Neural crest cell (in vitro differentiated cells): Measurements from ENCODE around the gene GIGYF2. TPM values are rescaled to one million over a fixed set of nuclear protein-coding genes. Genes with fewer than 3 reads are reported as not detected.

Source experiments
- DNase-seq: peaks from one replicate; pipeline ENCODE4 v3.0.0; 2021; ENCODE audit warnings: low read depth, mixed read lengths, low spot score
- H3K27ac Mint-ChIP-seq: one replicate; pipeline ENCODE4 v1.8.0; 2021; ENCODE audit warnings: mild to moderate bottlenecking, mixed read lengths; ENCODE audit not compliant: unreplicated experiment
- H3K27me3 Mint-ChIP-seq: 2 replicates; pipeline ENCODE4 v1.8.0; 2021; ENCODE audit warnings: low read depth, mild to moderate bottlenecking, mixed read lengths
- H3K36me3 Mint-ChIP-seq: 2 replicates; pipeline ENCODE4 v1.8.0; 2021; ENCODE audit warnings: low read depth, mild to moderate bottlenecking, mixed read lengths
- H3K4me1 Mint-ChIP-seq: 2 replicates; pipeline ENCODE4 v1.8.0; 2021; ENCODE audit warnings: mixed read lengths
- H3K4me3 Mint-ChIP-seq: one replicate; pipeline ENCODE4 v1.8.0; 2021; ENCODE audit warnings: mild to moderate bottlenecking, mixed read lengths
- H3K9me3 Mint-ChIP-seq: 2 replicates; pipeline ENCODE4 v1.8.0; 2021; ENCODE audit warnings: mixed read lengths
- CTCF ChIP-seq: fragments of 200-600 bp; sonication (generic); conservative IDR thresholded peaks from 2 replicates; pipeline ENCODE4 v1.5.0; 2021; ENCODE audit warnings: antibody characterized with exemption, mild to moderate bottlenecking
- total RNA-seq: library from RNA; stranded (reverse); gene quantifications from 2 replicates; pipeline ENCODE4 v1.2.1, GENCODE V29; 2021

Gene GIGYF2
- total RNA-seq, 1 donor from 2014 or later, result 70.3 TPM

GRCh38 chr2:232836934-232837333 lies 139.8 kb downstream of the GIGYF2 start:
- H3K27ac Mint-ChIP-seq, result no peak overlapping the region
- H3K27me3 Mint-ChIP-seq, result no peaks in the 10 kb centered on the region
- H3K4me3 Mint-ChIP-seq, result no peak overlapping the region
- no peak for DNase-seq
- peaks cover 9% of the 10 kb centered on the region for H3K36me3 Mint-ChIP-seq
- no peak for TF ChIP-seq CTCF
- H3K9me3 Mint-ChIP-seq, result no peaks in the 10 kb centered on the region
- H3K4me1 Mint-ChIP-seq, result peaks cover 19% of the 10 kb centered on the region

GRCh38 chr2:232838406-232838874 lies 141.3 kb downstream of the GIGYF2 start:
- Mint-ChIP-seq H3K4me1 (peaks cover 19% of the 10 kb centered on the region), H3K27me3 (no peaks in the 10 kb centered on the region), H3K27ac (peak overlapping the region; percentile 31), H3K36me3 (peaks cover 9% of the 10 kb centered on the region), H3K4me3 (no peak overlapping the region), H3K9me3 (no peaks in the 10 kb centered on the region)
- no peak for TF ChIP-seq CTCF
- no peak for DNase-seq

- H3K4me3 Mint-ChIP-seq, result no peak overlapping the region
- peaks cover 19% of the 10 kb centered on the region for H3K4me1 Mint-ChIP-seq
- H3K9me3 Mint-ChIP-seq, result no peaks in the 10 kb centered on the region
- TF ChIP-seq CTCF, result no peak
- no peak for DNase-seq
- peak overlapping the region; percentile 85 for H3K27ac Mint-ChIP-seq
- H3K36me3 Mint-ChIP-seq, result peaks cover 9% of the 10 kb centered on the region
- no peaks in the 10 kb centered on the region for H3K27me3 Mint-ChIP-seq
These were observed 142.4 kb downstream of the GIGYF2 start for GRCh38 chr2:232839411-232840079.

GRCh38 chr2:232842689-232843088 lies 145.6 kb downstream of the GIGYF2 start:
- no peaks in the 10 kb centered on the region for H3K9me3 Mint-ChIP-seq
- no peaks in the 10 kb centered on the region for H3K27me3 Mint-ChIP-seq
- H3K27ac Mint-ChIP-seq, result no peak overlapping the region

GRCh38 chr2:232843834-232844233 lies 146.7 kb downstream of the GIGYF2 start:
- Mint-ChIP-seq H3K27ac (no peak overlapping the region), H3K4me1 (peaks cover 7% of the 10 kb centered on the region), H3K9me3 (no peaks in the 10 kb centered on the region), H3K27me3 (no peaks in the 10 kb centered on the region), H3K36me3 (peaks cover 12% of the 10 kb centered on the region), H3K4me3 (no peak overlapping the region)
- no peak for DNase-seq
- TF ChIP-seq CTCF, result peak; percentile 37

More at GRCh38 chr2:232842689-232843088, 145.6 kb downstream of the GIGYF2 start:
- TF ChIP-seq CTCF, result no peak
- no peak overlapping the region for H3K4me3 Mint-ChIP-seq
- peaks cover 12% of the 10 kb centered on the region for H3K36me3 Mint-ChIP-seq
- H3K4me1 Mint-ChIP-seq, result peaks cover 19% of the 10 kb centered on the region
- DNase-seq, result no peak
